NCI-H345 (cell line): Measurements from ENCODE around the gene HEATR1.

Experiments used
- DNase-seq: peaks from one replicate; lab custom pipeline; 2025; lab: John Stamatoyannopoulos, UW

Gene HEATR1

GRCh38 chr1:236543065-236543669 is 61.1 kb downstream of the HEATR1 start:
- DNase-seq = no peak

GRCh38 chr1:236541710-236542109 is 62.6 kb downstream of the HEATR1 start:
- DNase-seq = no peak

- DNase-seq = no peak
Observed at GRCh38 chr1:236540813-236541465, 63.4 kb downstream of the HEATR1 start.

GRCh38 chr1:236536540-236536939 is 67.8 kb downstream of the HEATR1 start:
- DNase-seq = no peak

GRCh38 chr1:236535662-236536161 is 68.6 kb downstream of the HEATR1 start:
- DNase-seq = peak; percentile 72

- DNase-seq = no peak
Observed at GRCh38 chr1:236535190-236535589, 69.1 kb downstream of the HEATR1 start.

- no peak for DNase-seq
Observed at GRCh38 chr1:236534151-236534651, 70.1 kb downstream of the HEATR1 start.

GRCh38 chr1:236532850-236533249 is 71.5 kb downstream of the HEATR1 start:
- no peak for DNase-seq

GRCh38 chr1:236530959-236531358 is 73.4 kb downstream of the HEATR1 start:
- no peak for DNase-seq

- DNase-seq = no peak
Observed at GRCh38 chr1:236530286-236530685, 74.0 kb downstream of the HEATR1 start.

- no peak for DNase-seq
Observed at GRCh38 chr1:236526079-236526478, 78.2 kb downstream of the HEATR1 start.

- DNase-seq = no peak
Observed at GRCh38 chr1:236524895-236525184, 79.5 kb downstream of the HEATR1 start.

- DNase-seq = peak; percentile 83
Observed at GRCh38 chr1:236524142-236524894, 80.0 kb downstream of the HEATR1 start.

GRCh38 chr1:236523704-236524141 is 80.6 kb downstream of the HEATR1 start, which contains the start of gene LGALS8:
Gene LGALS8, plus strand, starts transcription at chr1:236523982. Its CDS starts 2,089 bp downstream, at chr1:236526071.
- DNase-seq = peak; percentile 60

GRCh38 chr1:236522937-236523703 is 81.2 kb downstream of the HEATR1 start:
- DNase-seq = no peak

GRCh38 chr1:236520445-236521005 is 83.8 kb downstream of the HEATR1 start:
- DNase-seq = no peak

GRCh38 chr1:236518322-236518721 is 86.0 kb downstream of the HEATR1 start:
- DNase-seq = no peak

- peak; percentile 15 for DNase-seq
Observed at GRCh38 chr1:236516929-236517704, 87.2 kb downstream of the HEATR1 start.

GRCh38 chr1:236515443-236515958 is 88.8 kb downstream of the HEATR1 start:
- peak; percentile 80 for DNase-seq

- DNase-seq = peak; percentile 84
Observed at GRCh38 chr1:236514703-236515442, 89.4 kb downstream of the HEATR1 start.
